Epithelial cell of esophagus (primary cell): Measurements from ENCODE around the gene CCDC92.

Experiments used
- DNase-seq: peaks from one replicate; pipeline ENCODE4 v3.0.0; 2010; ENCODE audit warnings: low read depth
- H3K4me3 ChIP-seq: 2 replicates; pipeline ENCODE4 v1.5.1; 2011; ENCODE audit warnings: mild to moderate bottlenecking, low read length, control low read depth
- CTCF ChIP-seq: IDR thresholded peaks from 2 replicates; pipeline ENCODE4 v1.5.1; 2011; ENCODE audit warnings: low read depth, mild to moderate bottlenecking, low read length, control low read depth, inconsistent platforms; ENCODE audit not compliant: insufficient read depth; ENCODE audit errors: missing control alignments

CCDC92 gene

GRCh38 chr12:123900871-123901376, 71.7 kb downstream of the CCDC92 start:
- DNase-seq: peak; percentile 47
- H3K4me3 ChIP-seq: no peak overlapping the region
- TF ChIP-seq CTCF: no peak

GRCh38 chr12:123899368-123899767, 73.3 kb downstream of the CCDC92 start:
- no peak overlapping the region for H3K4me3 ChIP-seq
- DNase-seq: no peak
- no peak for TF ChIP-seq CTCF

- DNase-seq: no peak
- TF ChIP-seq CTCF: no peak
- H3K4me3 ChIP-seq: no peak overlapping the region
Measured at GRCh38 chr12:123898673-123899072, 74.0 kb downstream of the CCDC92 start.

GRCh38 chr12:123897221-123897620, 75.4 kb downstream of the CCDC92 start:
- no peak for TF ChIP-seq CTCF
- no peak overlapping the region for H3K4me3 ChIP-seq
- DNase-seq: peak; percentile 69

- TF ChIP-seq CTCF: no peak
- H3K4me3 ChIP-seq: no peak overlapping the region
- DNase-seq: no peak
Measured at GRCh38 chr12:123896767-123897166, 75.9 kb downstream of the CCDC92 start.

GRCh38 chr12:123895451-123895850, 77.2 kb downstream of the CCDC92 start:
- no peak for TF ChIP-seq CTCF
- H3K4me3 ChIP-seq: no peak overlapping the region
- DNase-seq: no peak

GRCh38 chr12:123894823-123895345, 77.7 kb downstream of the CCDC92 start:
- no peak overlapping the region for H3K4me3 ChIP-seq
- TF ChIP-seq CTCF: no peak
- peak; percentile 23 for DNase-seq
